Mesenchymal stem cell (in vitro differentiated cells and primary cell): ENCODE data around the gene PDIA4.
A peak's percentile ranks its signal among the peaks of the same experiment; 100 is the strongest.

ENCODE experiments used
- DNase-seq: peaks from one replicate; pipeline ENCODE4 v3.0.0-alpha.2; 2013
- H2AFZ ChIP-seq: one replicate; pipeline ENCODE4 v1.6.1; 2013; ENCODE audit warnings: low read depth, mild to moderate bottlenecking, control low read depth, inconsistent platforms, low read length, moderate library complexity
- H2AK5ac ChIP-seq: 2 replicates; pipeline ENCODE4 v1.6.1; 2013; ENCODE audit warnings: low read length, moderate library complexity, mild to moderate bottlenecking, inconsistent platforms; ENCODE audit not compliant: severe bottlenecking
- H2BK120ac ChIP-seq: one replicate; pipeline ENCODE4 v1.6.1; 2013; ENCODE audit warnings: low read depth, mild to moderate bottlenecking, inconsistent platforms, low read length, moderate library complexity
- H2BK12ac ChIP-seq, 2 experiments: one replicate each; pipeline ENCODE4 v1.6.1; 2013; ENCODE audit warnings: inconsistent platforms in 2 of 2, low read length in 2 of 2, mild to moderate bottlenecking in 2 of 2, moderate library complexity in 2 of 2, control low read depth in 1 of 2
- H2BK15ac ChIP-seq: one replicate; pipeline ENCODE4 v1.6.1; 2013; ENCODE audit warnings: mild to moderate bottlenecking, low read depth, inconsistent platforms; ENCODE audit not compliant: poor library complexity, severe bottlenecking
- H2BK5ac ChIP-seq: 2 replicates; pipeline ENCODE4 v1.6.1; 2013; ENCODE audit warnings: low read depth, mild to moderate bottlenecking, low read length, control low read depth, inconsistent platforms; ENCODE audit not compliant: poor library complexity, severe bottlenecking
- H3K14ac ChIP-seq, 2 experiments: one replicate each; pipeline ENCODE4 v1.6.1; 2013; ENCODE audit warnings: inconsistent platforms in 2 of 2, low read length in 2 of 2, control low read depth in 1 of 2, mild to moderate bottlenecking in 1 of 2, moderate library complexity in 1 of 2
- H3K18ac ChIP-seq, 2 experiments: one replicate each; pipeline ENCODE4 v1.6.1; 2013; ENCODE audit warnings: inconsistent platforms in 2 of 2, low read length in 2 of 2, control low read depth in 1 of 2, low read depth in 1 of 2, mild to moderate bottlenecking in 1 of 2
- H3K23ac ChIP-seq, 2 experiments: one replicate each; pipeline ENCODE4 v1.6.1; 2013; ENCODE audit warnings: inconsistent platforms in 2 of 2, low read length in 2 of 2, mild to moderate bottlenecking in 2 of 2, moderate library complexity in 2 of 2, control low read depth in 1 of 2
- H3K27ac ChIP-seq: 2 replicates; pipeline ENCODE4 v1.5.1; 2013; ENCODE audit warnings: mild to moderate bottlenecking, moderate library complexity, low read length, control low read depth, inconsistent platforms; ENCODE audit not compliant: poor library complexity, severe bottlenecking
- H3K27me3 ChIP-seq, 2 experiments: 2 replicates each; pipeline versions ENCODE4 v1.6.1 to v1.7.0; 2013; ENCODE audit warnings: low read length in 2 of 2, mild to moderate bottlenecking in 2 of 2, moderate library complexity in 2 of 2, control low read depth in 1 of 2, inconsistent platforms in 1 of 2; ENCODE audit not compliant: control insufficient read depth in 1 of 2, insufficient read depth in 1 of 2
- H3K36me3 ChIP-seq, 2 experiments: 2 replicates each; pipeline versions ENCODE4 v1.6.1 to v1.7.0; 2013; ENCODE audit warnings: low read length in 2 of 2, control low read depth in 1 of 2, inconsistent platforms in 1 of 2, low read depth in 1 of 2, mild to moderate bottlenecking in 1 of 2; ENCODE audit not compliant: insufficient read depth in 2 of 2, control insufficient read depth in 1 of 2
- H3K4ac ChIP-seq, 2 experiments: one replicate each; pipeline ENCODE4 v1.6.1; 2013; ENCODE audit warnings: inconsistent platforms in 2 of 2, low read length in 2 of 2, mild to moderate bottlenecking in 2 of 2, moderate library complexity in 2 of 2, control low read depth in 1 of 2, low read depth in 1 of 2
- H3K4me1 ChIP-seq: 2 replicates; pipeline ENCODE4 v1.6.1; 2013; ENCODE audit warnings: low read depth, low read length, control low read depth; ENCODE audit not compliant: control insufficient read depth, insufficient read depth
- H3K4me2 ChIP-seq: 2 replicates; pipeline ENCODE4 v1.6.1; 2013; ENCODE audit warnings: low read length, mild to moderate bottlenecking, inconsistent platforms; ENCODE audit not compliant: poor library complexity, severe bottlenecking
- H3K4me3 ChIP-seq, 2 experiments: 2 replicates each; pipeline versions ENCODE4 v1.5.1 to v1.7.0; 2013; ENCODE audit warnings: low read length in 2 of 2, mild to moderate bottlenecking in 2 of 2, control low read depth in 1 of 2, low read depth in 1 of 2; ENCODE audit not compliant: insufficient read depth in 1 of 2
- H3K79me1 ChIP-seq: replicated peaks from 2 replicates; pipeline ENCODE4 v1.6.1; 2013; ENCODE audit warnings: mild to moderate bottlenecking, control low read depth, low read length, inconsistent platforms; ENCODE audit not compliant: poor library complexity, severe bottlenecking
- H3K9ac ChIP-seq: 2 replicates; pipeline ENCODE4 v1.7.0; 2013; ENCODE audit warnings: mild to moderate bottlenecking, low read length, moderate library complexity
- H3K9me3 ChIP-seq: 2 replicates; pipeline ENCODE4 v1.7.0; 2013; ENCODE audit warnings: mild to moderate bottlenecking, low read length; ENCODE audit not compliant: control insufficient read depth
- H4K8ac ChIP-seq: one replicate; pipeline ENCODE4 v1.6.1; 2013; ENCODE audit warnings: inconsistent platforms, mild to moderate bottlenecking, low read length, moderate library complexity
- H4K91ac ChIP-seq: one replicate; pipeline ENCODE4 v1.6.1; 2013; ENCODE audit warnings: mild to moderate bottlenecking, low read length, inconsistent platforms
- WGBS: methylation state at CpG from one replicate; pipeline ENCODE4 v1.1.7; 2013; ENCODE audit warnings: mixed read lengths; 5-methylcytosine and 5-hydroxymethylcytosine counted together

PDIA4 gene

GRCh38 chr7:149007611-149008010, 20.7 kb downstream of the PDIA4 start:
- H3K14ac ChIP-seq, result no peak overlapping the region
- no peak overlapping the region for H4K91ac ChIP-seq
- peak overlapping the region in 1 of 2 experiments; percentile 6 for H3K23ac ChIP-seq
- 97% methylated on average over 6 of the region's 6 CpGs for WGBS
- no peak overlapping the region for H4K8ac ChIP-seq
- H3K9ac ChIP-seq, result no peak overlapping the region
- no peaks in the 10 kb centered on the region for H3K27me3 ChIP-seq
- no peak overlapping the region for H3K4me2 ChIP-seq
- H3K27ac ChIP-seq, result no peak overlapping the region
- no peak overlapping the region for H2BK5ac ChIP-seq
- no peaks in the 10 kb centered on the region for H3K4me1 ChIP-seq
- no peak overlapping the region for H2AK5ac ChIP-seq
- DNase-seq, result no peak
- H2BK12ac ChIP-seq, result no peak overlapping the region
- H2BK15ac ChIP-seq, result no peak overlapping the region
- peaks cover 61% of the 10 kb centered on the region for H3K79me1 ChIP-seq
- no peak overlapping the region for H3K4me3 ChIP-seq
- no peak overlapping the region for H3K4ac ChIP-seq
- H3K9me3 ChIP-seq, result no peaks in the 10 kb centered on the region
- H2BK120ac ChIP-seq, result no peak overlapping the region
- no peak overlapping the region for H3K18ac ChIP-seq
- H2AFZ ChIP-seq, result no peak overlapping the region
- peaks cover 81 to 96% of the 10 kb centered on the region in 2 experiments for H3K36me3 ChIP-seq

DNA sequence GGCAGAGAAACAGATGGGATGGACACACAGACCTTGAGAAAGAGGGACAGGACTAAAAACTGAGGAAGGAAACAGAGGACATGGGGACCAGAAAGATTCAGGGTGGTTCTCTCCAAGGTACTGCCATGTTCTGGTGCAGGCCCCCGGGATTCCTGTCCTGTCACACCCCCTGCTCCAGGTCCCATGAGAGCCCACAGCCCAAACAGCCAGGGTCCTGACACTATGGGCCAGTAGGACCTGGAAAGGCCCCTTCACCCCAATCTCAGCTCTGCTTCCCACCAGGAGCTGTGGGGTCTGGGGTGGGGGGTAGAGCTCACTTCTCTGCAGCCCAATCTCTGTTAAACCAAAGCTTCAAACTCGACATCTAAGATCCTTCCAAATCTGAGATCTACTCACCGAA, 21.2 kb downstream of the PDIA4 start:
- H3K14ac ChIP-seq, result no peak overlapping the region
- H3K36me3 ChIP-seq, result peaks cover 79 to 96% of the 10 kb centered on the region in 2 experiments
- no peak for DNase-seq
- no peak overlapping the region for H3K18ac ChIP-seq
- H4K91ac ChIP-seq, result no peak overlapping the region
- no peak overlapping the region for H2BK120ac ChIP-seq
- no peak overlapping the region for H3K4me2 ChIP-seq
- H3K9ac ChIP-seq, result no peak overlapping the region
- H3K4me1 ChIP-seq, result no peaks in the 10 kb centered on the region
- no peak overlapping the region for H2BK15ac ChIP-seq
- H3K79me1 ChIP-seq, result peaks cover 60% of the 10 kb centered on the region
- no peak overlapping the region for H3K4me3 ChIP-seq
- H2BK5ac ChIP-seq, result no peak overlapping the region
- no peak overlapping the region for H3K23ac ChIP-seq
- H4K8ac ChIP-seq, result no peak overlapping the region
- H2AFZ ChIP-seq, result no peak overlapping the region
- 100% methylated on average over 1 of the region's 3 CpGs for WGBS
- H3K4ac ChIP-seq, result no peak overlapping the region
- H2AK5ac ChIP-seq, result no peak overlapping the region
- no peak overlapping the region for H2BK12ac ChIP-seq
- H3K27ac ChIP-seq, result no peak overlapping the region
- H3K9me3 ChIP-seq, result no peaks in the 10 kb centered on the region
- no peaks in the 10 kb centered on the region for H3K27me3 ChIP-seq

GRCh38 chr7:149006345-149006725, 22.0 kb downstream of the PDIA4 start:
- H3K9ac ChIP-seq, result no peak overlapping the region
- no peak overlapping the region for H4K91ac ChIP-seq
- H2BK15ac ChIP-seq, result no peak overlapping the region
- H4K8ac ChIP-seq, result no peak overlapping the region
- 98% methylated on average over 10 of the region's 10 CpGs for WGBS
- H3K4ac ChIP-seq, result no peak overlapping the region
- no peak overlapping the region for H3K18ac ChIP-seq
- DNase-seq, result no peak
- peaks cover 55% of the 10 kb centered on the region for H3K79me1 ChIP-seq
- H3K9me3 ChIP-seq, result no peaks in the 10 kb centered on the region
- no peak overlapping the region for H2AK5ac ChIP-seq
- H3K23ac ChIP-seq, result no peak overlapping the region
- no peak overlapping the region for H2BK5ac ChIP-seq
- H3K4me3 ChIP-seq, result no peak overlapping the region
- H3K14ac ChIP-seq, result no peak overlapping the region
- H3K4me2 ChIP-seq, result no peak overlapping the region
- no peaks in the 10 kb centered on the region for H3K27me3 ChIP-seq
- no peak overlapping the region for H2BK120ac ChIP-seq
- H3K4me1 ChIP-seq, result no peaks in the 10 kb centered on the region
- H2AFZ ChIP-seq, result no peak overlapping the region
- no peak overlapping the region for H3K27ac ChIP-seq
- H3K36me3 ChIP-seq, result peaks cover 71 to 96% of the 10 kb centered on the region in 2 experiments
- no peak overlapping the region for H2BK12ac ChIP-seq

DNA sequence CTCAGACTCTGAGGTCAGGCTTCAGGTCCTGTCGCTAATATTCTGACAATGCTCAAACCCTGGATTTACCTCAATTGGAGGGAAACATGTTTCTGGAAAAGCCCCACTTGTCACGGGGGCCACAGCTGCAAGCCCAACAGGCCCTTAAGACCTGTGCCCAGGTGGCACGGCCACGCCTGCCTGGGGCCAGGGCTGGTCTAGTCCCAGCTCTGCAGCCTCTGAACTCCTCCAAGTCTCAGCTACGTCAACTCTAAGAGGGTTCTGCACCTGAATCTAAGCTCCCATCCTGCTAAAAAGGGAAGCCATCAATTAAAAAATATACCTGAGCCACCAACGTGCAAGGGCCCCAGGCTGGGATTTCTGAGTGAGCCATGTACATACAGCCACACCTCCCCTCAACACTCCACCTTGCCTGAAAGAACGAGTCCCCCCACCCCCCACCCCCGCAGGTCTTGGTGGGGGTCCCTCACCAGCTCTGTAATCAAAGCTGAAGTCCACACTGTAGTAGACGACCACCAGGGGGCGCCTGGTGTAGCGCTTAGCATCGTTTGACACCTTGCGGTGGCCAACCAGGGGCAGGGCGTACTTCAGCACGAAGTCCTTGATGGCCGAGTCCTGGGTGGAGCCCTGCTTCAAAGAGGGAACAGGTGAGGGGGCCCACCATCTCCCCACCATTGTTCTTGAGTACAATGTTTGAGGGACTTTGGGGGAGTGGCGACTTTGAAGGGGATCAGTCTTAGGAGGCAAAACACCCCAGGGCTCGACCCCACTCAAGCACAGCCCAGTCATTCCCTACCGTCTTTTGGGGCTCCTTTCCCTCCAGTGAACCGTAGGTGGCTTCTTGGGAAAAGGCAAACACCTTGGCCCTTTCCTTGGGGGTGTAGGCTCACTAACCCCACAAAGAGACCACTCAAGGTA, 22.6 kb downstream of the PDIA4 start:
- Histone ChIP-seq H3K9ac (no peak overlapping the region), H2BK15ac (no peak overlapping the region)
- peak; percentile 72 for DNase-seq

More for the DNA sequence above, 22.6 kb downstream of the PDIA4 start:
- Histone ChIP-seq H3K23ac (no peak overlapping the region), H3K9me3 (no peaks in the 10 kb centered on the region), H3K27ac (no peak overlapping the region), H2BK12ac (no peak overlapping the region), H3K4me3 (no peak overlapping the region), H2AK5ac (no peak overlapping the region), H4K91ac (no peak overlapping the region), H3K4ac (no peak overlapping the region), H3K27me3 (no peaks in the 10 kb centered on the region), H3K4me2 (no peak overlapping the region), H3K18ac (no peak overlapping the region), H2AFZ (no peak overlapping the region), H3K79me1 (peaks cover 52% of the 10 kb centered on the region), H2BK120ac (no peak overlapping the region), H2BK5ac (no peak overlapping the region), H3K4me1 (no peaks in the 10 kb centered on the region), H3K36me3 (peaks cover 64 to 92% of the 10 kb centered on the region in 2 experiments), H3K14ac (no peak overlapping the region), H4K8ac (no peak overlapping the region)
- 76% methylated on average over 19 of the region's 20 CpGs for WGBS
